Spleen (tissue), 7 donors: ENCODE data around the gene TMPO.
"Not testable (repeated sequence)": the region's sequence is repeated elsewhere in the genome, so short reads cannot be mapped to it uniquely, and the experiment has no call there.

Experiments
- POLR2A ChIP-seq, 3 donors: fragments of 450-650 bp; IDR thresholded peaks; one replicate each; pipeline ENCODE4 v1.5.1; 2017; ENCODE audit warnings: antibody characterized with exemption in 3 of 3, mild to moderate bottlenecking in 1 of 3
- TF ChIP-seq, protein P1 (sequence below), 11 experiments: fragments of 200-600 bp in 7 of 11; fragments of 450-650 bp in 4 of 11; sonication (generic) in 4 of 11; IDR thresholded peaks in 8 of 11; conservative IDR thresholded peaks in 3 of 11; 1 replicate in 7 of 11; 2 replicates in 4 of 11; pipeline versions ENCODE4 v1.4.0 to v1.8.0; 2016 to 2021; ENCODE audit warnings: antibody characterized with exemption in 11 of 11, inconsistent platforms in 4 of 11, mild to moderate bottlenecking in 1 of 11
- donor health status: DM: no; HTN: no; CAD: no; lungs with moderate emphysema.
- donor health status: DM: no; HTN: no; CAD: no.
- donor health status: DM: no; HTN: no; CAD: no.

DNA sequence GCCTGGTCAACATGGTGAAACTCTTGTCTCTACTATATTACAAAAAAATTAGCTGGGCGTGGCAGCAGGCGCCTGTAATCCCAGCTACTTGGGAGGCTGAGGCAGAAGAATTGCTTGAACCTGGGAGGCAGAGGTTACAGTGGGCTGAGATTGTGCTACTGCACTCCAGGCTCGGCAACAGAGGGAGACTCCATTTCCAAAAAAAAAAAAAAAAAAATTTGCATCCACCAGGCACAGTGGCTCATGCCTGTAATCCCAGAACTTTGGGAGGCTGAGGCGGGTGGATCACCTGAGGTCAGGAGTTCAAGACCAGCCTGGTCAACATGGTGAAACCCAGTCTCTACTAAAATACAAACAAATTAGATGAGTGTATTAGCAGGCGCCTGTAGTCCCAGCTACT lies 3.6 kb upstream of the TMPO start:
- TF ChIP-seq, protein P1, sequence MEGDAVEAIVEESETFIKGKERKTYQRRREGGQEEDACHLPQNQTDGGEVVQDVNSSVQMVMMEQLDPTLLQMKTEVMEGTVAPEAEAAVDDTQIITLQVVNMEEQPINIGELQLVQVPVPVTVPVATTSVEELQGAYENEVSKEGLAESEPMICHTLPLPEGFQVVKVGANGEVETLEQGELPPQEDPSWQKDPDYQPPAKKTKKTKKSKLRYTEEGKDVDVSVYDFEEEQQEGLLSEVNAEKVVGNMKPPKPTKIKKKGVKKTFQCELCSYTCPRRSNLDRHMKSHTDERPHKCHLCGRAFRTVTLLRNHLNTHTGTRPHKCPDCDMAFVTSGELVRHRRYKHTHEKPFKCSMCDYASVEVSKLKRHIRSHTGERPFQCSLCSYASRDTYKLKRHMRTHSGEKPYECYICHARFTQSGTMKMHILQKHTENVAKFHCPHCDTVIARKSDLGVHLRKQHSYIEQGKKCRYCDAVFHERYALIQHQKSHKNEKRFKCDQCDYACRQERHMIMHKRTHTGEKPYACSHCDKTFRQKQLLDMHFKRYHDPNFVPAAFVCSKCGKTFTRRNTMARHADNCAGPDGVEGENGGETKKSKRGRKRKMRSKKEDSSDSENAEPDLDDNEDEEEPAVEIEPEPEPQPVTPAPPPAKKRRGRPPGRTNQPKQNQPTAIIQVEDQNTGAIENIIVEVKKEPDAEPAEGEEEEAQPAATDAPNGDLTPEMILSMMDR (IDR thresholded peaks at IDR 0.05 in 8 of 11, conservative IDR thresholded peaks at IDR 0.05 in 3 of 11) = not testable (repeated sequence)
- not testable (repeated sequence) for TF ChIP-seq POLR2A (IDR thresholded peaks at IDR 0.05)
